ENCODE measurements around the gene TFF1.

The TFF1 gene

DNA sequence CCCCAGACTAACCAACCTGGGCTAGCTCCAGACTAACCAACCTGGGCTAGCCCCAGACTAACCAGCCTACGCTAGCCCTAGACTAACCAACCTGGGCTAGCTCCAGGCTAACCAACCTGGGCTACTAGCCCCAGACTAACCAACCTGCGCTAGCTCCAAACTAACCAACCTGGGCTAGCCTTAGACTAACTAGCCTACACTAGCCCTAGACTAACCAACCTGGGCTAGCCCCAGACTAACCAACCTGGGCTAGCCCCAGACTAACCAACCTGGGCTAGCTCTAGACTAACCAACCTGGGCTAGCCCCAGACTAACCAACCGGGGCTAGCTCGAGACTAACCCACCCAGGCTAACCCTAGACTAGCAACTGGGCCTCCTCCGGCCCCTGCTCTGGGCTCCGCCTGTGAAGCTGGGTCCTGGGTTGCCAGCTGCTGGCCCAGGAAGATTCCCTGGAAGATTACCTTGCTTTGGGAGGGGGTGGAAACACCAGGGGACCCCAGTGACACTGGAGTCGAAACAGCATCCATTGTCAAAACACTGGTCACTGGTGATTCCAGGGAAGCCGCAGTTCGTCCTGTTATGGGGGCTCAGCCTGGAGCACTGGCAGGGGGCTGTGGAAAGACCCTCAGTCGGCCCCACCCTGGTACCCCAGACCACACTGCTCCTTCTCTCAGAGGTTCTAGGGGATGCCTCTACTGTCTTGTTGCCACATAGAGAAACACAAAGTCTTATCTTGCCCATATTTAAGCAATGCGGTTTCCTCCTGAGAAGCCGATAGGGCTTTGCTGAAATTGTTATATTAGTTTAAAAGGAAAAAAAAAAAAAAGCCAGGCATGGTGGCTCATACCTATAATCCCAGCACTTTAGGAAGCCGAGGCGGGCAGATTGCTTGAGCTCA, 16.7 kb downstream of the TFF1 start:
- in situ Hi-C loops (cut with MboI; ENCODE audit: low pct_unique_long_range_greater_than_20kb, low sequenced_read_pairs): no loop called here
- DNase-seq: no peak

DNA sequence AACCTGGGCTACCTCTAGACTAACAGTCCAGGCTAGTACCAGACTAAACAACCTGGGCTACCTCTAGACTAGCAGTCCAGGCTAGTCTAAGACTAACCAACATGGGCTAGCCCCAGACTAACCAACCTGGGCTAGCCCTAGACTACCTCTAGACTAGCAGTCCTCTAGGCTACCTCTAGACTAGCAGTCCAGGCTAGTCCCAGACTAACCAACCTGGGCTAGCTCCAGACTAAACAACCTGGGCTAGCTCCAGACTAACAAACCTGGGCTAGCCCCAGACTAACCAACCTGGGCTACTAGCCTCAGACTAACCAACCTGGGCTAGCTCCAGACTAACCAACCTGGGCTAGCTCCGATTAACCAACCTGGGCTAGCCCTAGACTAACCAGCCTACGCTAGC, 17.6 kb downstream of the TFF1 start:
- DNase-seq: no peak
- in situ Hi-C loops (cut with MboI; ENCODE audit: low pct_unique_long_range_greater_than_20kb, low sequenced_read_pairs): no loop called here

DNA sequence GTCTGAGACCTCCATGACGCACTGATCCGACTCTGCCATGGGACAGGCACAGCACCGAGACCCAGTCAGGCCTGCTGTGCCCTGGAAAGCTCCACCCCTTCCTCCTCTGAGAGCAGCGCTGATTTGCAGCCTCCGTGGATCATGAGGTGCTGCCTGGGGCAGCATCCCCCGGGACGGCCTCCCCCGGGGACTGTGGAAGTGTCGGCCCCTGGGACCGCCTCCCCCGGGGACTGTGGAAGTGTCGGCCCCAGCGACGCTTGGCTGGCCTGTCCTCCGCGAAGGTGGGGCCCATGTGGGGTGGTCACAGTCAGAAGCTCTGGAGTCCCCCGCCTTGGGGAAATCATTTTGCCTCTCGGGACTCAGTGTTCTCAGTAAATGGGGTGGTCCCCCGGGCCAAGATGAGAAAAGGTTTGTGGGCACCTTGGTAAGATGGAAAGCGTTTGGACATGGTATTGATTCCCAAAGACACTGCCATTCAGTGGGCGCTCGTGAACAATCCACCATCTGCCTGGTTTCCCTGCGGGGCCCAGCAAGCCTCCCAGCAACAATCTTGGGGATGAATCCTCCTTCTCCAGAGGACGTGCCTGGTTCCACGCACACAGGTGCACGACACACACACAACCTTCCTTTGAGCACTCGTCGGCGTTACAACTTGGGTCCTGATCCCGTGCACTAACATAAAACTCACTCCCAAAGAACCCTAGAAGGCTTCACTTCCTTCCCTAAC, 18.6 kb downstream of the TFF1 start:
- in situ Hi-C loops (cut with MboI; ENCODE audit: low pct_unique_long_range_greater_than_20kb, low sequenced_read_pairs): no loop called here
- no peak for DNase-seq

DNA sequence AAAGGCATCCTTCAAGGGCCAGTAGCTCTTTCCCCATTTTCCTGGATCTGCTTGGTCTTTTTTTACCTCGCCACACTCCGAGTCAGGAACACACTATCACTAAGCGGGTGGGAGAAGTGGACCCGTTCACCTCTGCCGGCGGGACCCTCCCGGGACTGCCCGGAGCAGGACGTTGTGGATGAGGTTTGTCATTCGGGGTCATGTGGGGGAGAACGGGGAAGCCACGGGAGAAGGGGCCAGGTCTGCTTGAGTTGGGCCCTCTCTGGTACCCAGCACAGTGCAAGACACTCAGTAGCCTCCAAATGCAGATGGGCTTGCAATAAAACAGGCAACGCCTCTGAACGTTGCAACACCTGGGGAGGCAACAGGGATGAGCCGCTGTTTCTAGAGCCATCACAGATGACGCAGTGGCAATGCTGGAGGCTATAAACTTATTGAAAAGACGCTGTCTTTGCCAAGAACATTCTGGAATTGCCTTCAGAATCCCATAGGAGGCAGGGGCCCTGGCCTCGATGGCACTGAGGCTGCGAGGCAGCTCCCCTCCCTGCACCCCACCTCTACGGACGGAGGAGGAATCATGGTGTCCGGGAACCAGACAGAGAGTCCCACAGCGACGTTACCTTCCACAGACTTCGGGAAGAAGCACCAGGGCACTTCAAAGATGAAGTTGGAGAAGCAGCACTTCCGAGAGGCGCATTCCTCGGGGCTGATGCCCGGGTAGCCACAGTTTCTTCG, 19.3 kb downstream of the TFF1 start:
- in situ Hi-C loops (cut with MboI; ENCODE audit: low pct_unique_long_range_greater_than_20kb, low sequenced_read_pairs): no loop called here
- no peak for DNase-seq

DNA sequence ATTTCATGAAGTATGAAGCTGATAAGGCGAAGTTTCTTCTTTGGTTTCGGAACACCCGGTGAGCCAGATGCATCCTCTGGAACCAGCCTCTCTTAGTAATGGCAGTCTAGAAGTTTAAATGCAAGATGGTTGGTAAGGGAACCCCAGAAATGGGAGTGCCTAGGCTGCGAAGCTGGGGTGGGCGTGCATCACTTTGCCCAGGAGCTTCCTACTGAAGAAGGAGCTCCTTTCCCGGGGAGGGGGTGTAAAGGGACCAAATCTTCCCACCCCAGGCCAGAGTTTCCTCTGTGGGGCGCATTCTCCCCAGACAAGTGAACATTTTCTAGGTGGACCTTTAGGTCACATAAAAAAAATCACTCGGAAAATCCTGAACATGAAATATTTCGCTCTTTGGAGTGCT, 19.9 kb downstream of the TFF1 start:
- in situ Hi-C loops (cut with MboI; ENCODE audit: low pct_unique_long_range_greater_than_20kb, low sequenced_read_pairs): no loop called here
- DNase-seq: no peak

DNA sequence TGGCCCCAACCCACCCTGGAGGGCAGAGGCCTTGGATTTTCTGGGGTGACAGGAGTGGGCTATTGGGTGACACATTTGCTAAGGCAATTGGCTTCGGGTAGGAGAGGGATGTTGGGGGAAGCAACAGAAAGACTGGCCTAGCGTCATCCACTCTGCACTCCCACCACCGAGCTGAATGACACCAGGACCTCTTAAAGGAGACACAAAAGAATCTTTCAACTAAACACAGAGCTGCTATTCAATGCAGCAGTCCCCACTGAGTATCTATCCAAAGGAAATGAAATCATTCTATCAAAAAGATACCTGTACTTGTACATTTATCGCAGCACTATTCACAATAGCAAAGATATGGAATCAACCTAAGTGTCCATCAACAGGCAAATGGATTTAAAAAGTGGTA, 21.7 kb downstream of the TFF1 start:
- in situ Hi-C loops (cut with MboI; ENCODE audit: low pct_unique_long_range_greater_than_20kb, low sequenced_read_pairs): no loop called here
- DNase-seq: no peak

DNA sequence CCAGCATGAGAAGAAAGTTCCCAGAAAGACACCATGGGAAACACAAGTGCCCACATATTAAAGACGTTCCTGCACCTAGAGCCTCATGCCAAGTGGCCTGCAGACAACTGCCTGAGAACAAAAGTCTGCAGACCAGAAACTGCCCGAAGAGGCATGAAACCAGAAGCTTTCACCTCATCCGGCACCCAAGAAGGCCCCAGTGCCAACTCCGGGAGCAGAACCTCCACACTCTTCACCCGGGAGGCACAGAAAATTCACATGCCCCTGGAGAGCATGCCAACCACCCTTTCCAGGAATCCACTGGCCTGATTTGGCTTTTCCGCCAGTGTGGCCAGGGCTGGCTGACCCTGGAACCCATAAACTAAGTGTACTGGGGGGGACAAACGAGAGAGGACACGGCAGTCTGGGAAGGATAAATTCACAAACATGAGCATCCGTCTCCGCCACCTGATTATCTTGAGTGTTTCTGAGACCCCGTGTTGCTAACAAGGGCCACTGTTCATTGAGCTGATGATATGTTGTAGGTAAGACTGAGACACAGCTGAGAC, 22.3 kb downstream of the TFF1 start:
- in situ Hi-C loops (cut with MboI; ENCODE audit: low pct_unique_long_range_greater_than_20kb, low sequenced_read_pairs): no loop called here
- no peak for DNase-seq

DNA sequence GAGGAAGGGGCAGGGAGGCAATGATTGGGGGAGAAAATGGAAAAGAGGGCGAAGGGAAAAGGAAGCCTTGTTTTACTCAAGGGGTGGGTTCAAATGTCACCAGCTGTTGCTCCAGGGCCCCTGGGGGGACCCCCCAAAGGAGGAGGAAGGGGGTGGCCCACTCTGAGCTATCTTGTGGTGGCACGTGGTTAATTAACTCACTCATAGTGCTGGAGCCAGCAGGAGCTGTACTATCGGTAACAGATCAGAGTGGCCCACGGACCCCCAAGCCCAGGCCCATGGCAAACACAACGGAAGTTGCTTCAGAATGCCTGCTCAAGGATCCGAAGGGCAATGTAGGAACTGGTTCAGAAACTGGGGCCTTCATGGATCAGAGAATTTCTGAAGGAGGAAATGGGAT, 22.8 kb downstream of the TFF1 start:
- in situ Hi-C loops (cut with MboI; ENCODE audit: low pct_unique_long_range_greater_than_20kb, low sequenced_read_pairs): no loop called here
- DNase-seq: no peak

DNA sequence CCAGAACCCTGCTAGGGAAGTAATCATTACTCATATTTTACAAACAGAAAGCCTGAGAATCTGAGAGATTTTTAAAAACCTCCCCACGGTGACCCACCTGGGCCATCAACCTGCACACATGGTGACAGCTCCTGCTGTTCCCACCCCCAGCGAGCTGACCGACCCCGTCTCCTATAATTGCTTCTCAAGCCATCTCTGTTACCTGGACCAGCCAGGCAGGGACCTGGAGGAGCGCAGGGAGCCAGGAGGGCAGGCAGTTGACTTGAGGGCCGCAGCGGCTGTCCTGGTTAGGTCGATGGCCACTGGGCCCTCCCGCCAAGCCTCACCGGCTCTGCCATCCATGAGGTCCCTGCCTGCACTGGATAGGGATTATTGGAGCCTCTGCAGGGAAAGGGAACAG, 23.2 kb downstream of the TFF1 start:
- DNase-seq: no peak
- in situ Hi-C loops (cut with MboI; ENCODE audit: low pct_unique_long_range_greater_than_20kb, low sequenced_read_pairs): no loop called here

DNA sequence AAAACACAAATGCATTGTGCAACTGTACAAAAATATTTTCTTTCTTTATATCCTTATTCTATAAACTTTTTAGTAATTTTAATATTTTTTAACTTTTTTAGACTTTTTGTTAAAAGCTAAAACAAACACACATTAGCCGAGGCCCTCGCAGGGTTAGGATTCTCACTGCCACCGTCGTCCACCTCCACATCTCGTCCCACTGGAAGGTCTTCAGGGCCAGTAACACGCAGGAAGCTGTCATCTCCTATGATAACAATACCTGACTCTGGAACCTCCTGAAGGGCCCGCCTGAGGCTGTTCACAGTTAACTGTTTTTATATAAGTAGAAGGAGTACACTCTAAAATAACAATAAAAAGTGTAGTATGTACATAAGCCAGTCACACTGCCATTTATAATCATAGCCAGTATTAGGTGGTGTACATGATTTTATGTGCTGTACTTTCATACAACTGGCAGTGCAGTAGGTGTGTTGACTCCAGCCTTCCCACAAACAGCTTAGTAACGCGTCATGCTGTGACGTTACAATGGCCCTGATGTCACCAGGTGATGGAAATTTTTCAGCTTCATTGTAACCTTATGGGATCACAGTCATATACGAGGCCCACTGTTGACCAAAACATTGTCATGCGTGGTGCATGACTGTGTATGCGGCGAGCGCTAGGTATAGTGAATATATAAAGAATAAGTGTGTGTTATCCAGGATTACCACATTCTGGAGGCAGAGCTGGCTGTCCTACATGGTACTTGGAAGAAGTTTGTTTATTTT, 24.4 kb downstream of the TFF1 start:
- DNase-seq: no peak
- in situ Hi-C loops (cut with MboI; ENCODE audit: low pct_unique_long_range_greater_than_20kb, low sequenced_read_pairs): no loop called here

DNA sequence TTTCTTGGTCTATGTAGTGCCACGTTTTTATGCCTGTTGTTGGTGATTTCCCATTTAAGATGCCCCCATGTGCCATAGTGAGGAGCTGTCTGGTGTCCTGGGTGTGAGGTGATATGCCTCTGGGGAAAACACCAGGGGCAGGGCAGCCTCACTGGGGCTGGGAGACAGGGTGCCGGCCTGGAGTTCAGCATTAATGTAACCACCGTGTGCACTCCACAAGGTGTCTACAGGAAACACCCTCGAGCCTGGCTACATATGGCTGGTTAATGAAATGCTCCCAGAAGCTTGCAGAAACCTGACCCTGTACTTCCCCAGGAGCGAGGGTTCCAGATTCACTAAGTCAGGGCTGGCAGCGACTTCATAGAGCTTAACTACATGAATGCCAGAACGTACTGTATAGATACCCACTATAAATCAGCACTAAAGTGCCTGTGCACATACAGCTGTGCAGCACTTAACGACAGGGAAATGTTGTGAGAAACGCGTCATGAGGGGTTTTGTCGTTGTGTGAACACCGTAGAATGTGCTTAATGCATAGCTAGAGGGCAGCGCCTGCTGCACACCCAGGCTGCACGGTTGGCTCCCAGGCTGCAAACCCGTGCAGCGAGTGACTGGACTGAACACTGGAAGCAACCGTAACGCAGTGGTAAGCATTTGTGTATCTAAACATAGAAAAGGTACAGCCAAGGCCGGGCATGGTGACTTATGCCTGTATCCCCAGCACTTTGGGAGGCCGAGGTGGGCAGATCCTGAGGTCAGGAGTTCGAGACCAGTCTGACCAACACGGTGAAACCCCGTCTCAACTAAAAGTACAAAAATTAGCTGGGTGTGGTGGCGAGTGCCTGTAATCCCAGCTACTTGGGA, 25.9 kb downstream of the TFF1 start:
- DNase-seq: no peak
- in situ Hi-C loops (cut with MboI; ENCODE audit: low pct_unique_long_range_greater_than_20kb, low sequenced_read_pairs): no loop called here

DNA sequence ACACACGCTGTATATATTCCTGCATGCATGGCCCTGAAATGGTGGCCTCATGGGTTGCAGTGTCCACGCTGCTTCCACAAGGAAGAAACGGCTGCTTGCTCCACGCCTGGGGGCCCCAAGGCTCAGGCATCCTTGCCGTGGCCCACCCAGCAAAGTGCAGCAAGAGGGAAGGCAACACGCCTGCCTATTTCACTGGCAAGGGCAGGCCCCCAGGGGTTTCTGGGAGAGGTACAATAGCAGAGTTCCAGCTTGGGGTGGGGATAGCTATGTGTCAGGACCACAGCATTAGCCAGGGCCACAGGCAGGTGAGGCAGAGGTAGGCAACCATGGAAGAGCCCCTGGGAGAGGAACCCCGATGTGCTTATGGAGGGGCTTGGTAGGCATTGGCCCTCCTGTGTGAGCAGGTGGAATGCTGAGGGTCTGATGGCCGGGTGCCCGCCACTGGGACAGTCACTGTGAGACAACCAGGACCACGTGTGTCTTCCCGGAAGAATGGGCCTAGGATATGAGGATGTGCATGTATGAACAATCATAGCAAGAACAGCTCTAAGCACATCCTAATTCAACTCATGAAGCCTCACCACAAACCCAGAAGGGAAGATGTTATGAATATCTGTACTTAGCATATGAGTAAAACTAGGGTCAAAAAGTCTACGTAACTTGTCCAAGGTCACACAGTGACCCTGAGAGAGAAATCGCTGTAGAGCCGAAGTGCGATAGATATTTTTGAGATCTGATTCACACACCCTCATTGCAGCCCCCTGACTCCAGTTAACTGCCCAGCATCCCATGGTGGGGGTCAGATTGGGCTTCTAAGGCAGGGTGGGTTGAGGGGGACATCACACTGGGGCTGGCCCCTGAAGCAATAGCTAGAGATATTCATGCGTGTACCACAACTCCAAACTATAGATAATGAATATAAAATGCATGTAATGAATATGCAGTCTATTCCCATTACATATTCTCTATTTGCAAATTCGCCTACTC, 27.3 kb downstream of the TFF1 start:
- DNase-seq: no peak
- in situ Hi-C loops (cut with MboI; ENCODE audit: low pct_unique_long_range_greater_than_20kb, low sequenced_read_pairs): no loop called here

DNA sequence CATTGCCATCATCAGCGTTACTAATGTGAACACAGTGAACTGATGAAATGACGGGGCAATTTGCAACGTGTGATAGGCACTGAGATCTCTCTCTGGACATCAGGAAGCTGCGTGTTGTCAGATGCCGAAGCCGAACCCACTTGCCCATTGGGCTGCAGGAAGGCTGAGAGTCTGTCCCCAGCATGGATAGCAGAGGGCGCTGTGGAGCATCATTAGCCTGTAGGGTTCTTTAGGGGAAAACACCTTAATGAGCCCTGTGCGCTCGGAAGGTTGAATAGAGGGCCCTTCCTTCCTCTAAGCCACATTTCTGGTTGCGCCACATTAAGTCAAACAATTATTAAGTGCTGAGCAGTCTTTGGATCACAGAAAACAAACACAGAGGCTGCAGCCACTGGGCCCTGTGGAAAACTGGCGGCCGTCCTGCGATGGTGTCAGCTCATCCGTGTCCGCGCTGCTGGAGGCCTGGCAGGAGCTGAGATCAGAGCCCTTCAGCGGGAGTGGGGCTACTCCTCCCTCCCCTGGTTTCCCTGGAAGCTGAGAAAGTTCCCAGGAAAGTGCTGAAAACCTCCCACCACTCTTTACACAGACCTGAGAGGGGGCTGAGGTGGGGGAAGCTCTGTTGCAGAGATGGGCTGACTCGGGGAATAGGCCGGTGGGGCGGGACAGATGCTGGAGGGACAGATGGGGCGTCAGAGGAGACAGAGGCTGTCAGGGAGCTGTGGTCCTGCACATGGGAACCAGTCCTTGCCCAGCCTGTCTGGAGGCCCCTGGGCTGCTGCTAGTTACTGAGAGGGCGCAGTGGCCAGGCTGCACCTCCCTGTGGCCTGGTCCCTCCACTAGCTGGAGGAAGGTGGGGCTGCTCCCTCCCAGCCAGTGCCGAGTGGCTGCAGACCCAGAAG, 28.3 kb downstream of the TFF1 start:
- DNase-seq: peak; percentile 43
- in situ Hi-C loops (cut with MboI; ENCODE audit: low pct_unique_long_range_greater_than_20kb, low sequenced_read_pairs): no loop called here

DNA sequence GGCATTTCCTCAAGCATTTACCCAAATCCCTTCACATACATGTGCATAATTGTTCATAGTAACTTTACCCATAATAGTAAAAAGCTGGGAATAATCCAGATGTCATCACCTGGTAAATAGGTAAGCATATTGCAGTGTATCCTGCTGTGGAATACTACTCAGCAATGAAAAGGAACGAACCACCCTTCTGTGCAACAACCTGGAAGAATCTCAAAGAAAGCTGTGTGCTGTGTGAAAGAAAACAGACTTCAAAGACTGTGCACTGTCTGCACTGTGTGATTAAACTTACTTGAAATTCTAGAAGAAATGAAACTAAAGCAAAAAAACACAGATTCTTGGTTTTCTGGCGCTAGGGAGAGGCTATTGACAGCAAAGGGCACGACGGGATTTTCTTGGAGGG, 29.1 kb downstream of the TFF1 start:
- no peak for DNase-seq
- in situ Hi-C loops (cut with MboI; ENCODE audit: low pct_unique_long_range_greater_than_20kb, low sequenced_read_pairs): no loop called here

DNA sequence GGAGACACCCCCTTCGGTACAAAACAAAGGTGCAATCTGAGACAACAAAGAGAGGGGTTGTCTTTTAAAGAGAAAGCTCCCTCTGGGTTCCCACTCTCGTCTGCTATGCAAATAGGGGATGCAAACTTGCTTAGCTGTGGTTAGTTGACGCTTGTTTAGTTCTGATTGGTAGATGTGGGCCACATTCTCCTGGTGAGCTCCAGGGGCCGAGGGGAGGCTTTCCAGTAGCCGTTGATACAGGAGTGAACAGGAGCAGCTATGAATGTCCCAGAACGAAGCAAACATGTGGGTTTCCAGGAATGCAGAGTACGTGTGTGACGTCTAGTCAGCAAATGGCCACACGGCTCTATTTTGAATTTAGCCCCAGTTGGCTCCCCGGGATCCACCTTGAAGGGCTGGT, 30.3 kb downstream of the TFF1 start:
- no peak for DNase-seq
- in situ Hi-C loops (cut with MboI; ENCODE audit: low pct_unique_long_range_greater_than_20kb, low sequenced_read_pairs): no loop called here
